ENCODE measurements around the gene SLC35E1. TPM values are rescaled to one million over a fixed set of nuclear protein-coding genes. Genes with fewer than 3 reads are reported as not detected.

The SLC35E1 gene
- total RNA-seq (10 to 100 TPM; 33.0 to 67.3 (median 58.7) TPM), polyA plus RNA-seq (10 to 100 TPM; 13.3 to 25.0 TPM), total RNA-seq (61.5 reads per million, percentile 75 among the genes with 10 or more reads in this experiment)

GRCh38 chr19:16572332-16573211 lies at the start of gene SLC35E1:
Gene SLC35E1 (minus strand): TSS chr19:16572415. CDS start chr19:16572364, 51 bp downstream.
- Mint-ChIP-seq H3K9me3 (no peaks in the 10 kb centered on the region), H3K27me3 (peaks cover 0 to 2% (median 0%) of the 10 kb centered on the region in 5 donors), H3K4me3 (peak within 1 kb of the TSS; percentile 97 to 100 (median 99)), H3K27ac (peak within 1 kb of the TSS; percentile 94 to 100 (median 99)), H3K36me3 (peaks cover 0 to 20% (median 10%) of the 10 kb centered on the region in 5 donors), H3K4me1 (peaks cover 35 to 74% (median 47%) of the 10 kb centered on the region in 7 donors)
- H3K9me3 ChIP-seq (ENCODE audit: control insufficient read depth in 2 of 3, low read length in 3 of 3): no peaks in the 10 kb centered on the region
- H3K27me3 ChIP-seq (ENCODE audit: control insufficient read depth in 2 of 2, insufficient read depth in 2 of 2, low read length in 2 of 2): no peaks in the 10 kb centered on the region
- peaks cover 0 to 50% (median 4%) of the 10 kb centered on the region in 3 experiments for H3K36me3 ChIP-seq (ENCODE audit: control insufficient read depth in 2 of 3, insufficient read depth in 3 of 3, low read length in 3 of 3)
- peak within 1 kb of the TSS; percentile 95 for H3K27ac ChIP-seq (ENCODE audit: low read depth, low read length)
- ChIA-PET CTCF (interaction anchor here (1.7 kb wide), 1 partner anchor 15 kb away, joined by 7 read pairs; no protein-coding TSS in a partner anchor), POLR2A (interaction anchor here (0.6 to 2.8 kb wide), 5 partner anchors 10 to 57 kb away, joined by 3 to 27 read pairs (median 20); partner anchors contain the start of gene CHERP)
- H3K4me1 ChIP-seq (ENCODE audit: control insufficient read depth in 2 of 2, insufficient read depth in 2 of 2, low read length in 2 of 2): peaks cover 28 to 30% of the 10 kb centered on the region in 2 donors
- H3K4me3 ChIP-seq (ENCODE audit: low read length): peak within 1 kb of the TSS; percentile 97
- intact Hi-C loops (cut with micrococcal nuclease): loop anchor here (1.0 to 2.0 kb wide), 6 partner anchors 12 to 100 kb away; partner anchors contain the start of genes CHERP (in 2 of the 2), MED26 (in 2 of the 2), SMIM7 (in 2 of the 2) and C19orf44 (in 1 of the 2)
- ATAC-seq (peak; percentile 98), DNase-seq (peak; percentile 80 to 92 (median 89))

GRCh38 chr19:16621165-16621800 lies 49.1 kb upstream of the SLC35E1 start:
- no peaks in the 10 kb centered on the region for H3K27me3 Mint-ChIP-seq
- peaks cover 12 to 18% of the 10 kb centered on the region in 2 donors for H3K4me1 ChIP-seq (ENCODE audit: control insufficient read depth in 2 of 2, insufficient read depth in 2 of 2, low read length in 2 of 2)

GRCh38 chr19:16620584-16620983 lies 48.4 kb upstream of the SLC35E1 start:
- Histone ChIP-seq H3K9me3 (ENCODE audit: control insufficient read depth in 2 of 3, low read length in 3 of 3) (no peaks in the 10 kb centered on the region), H3K4me1 (ENCODE audit: control insufficient read depth in 2 of 2, insufficient read depth in 2 of 2, low read length in 2 of 2) (peaks cover 11 to 21% of the 10 kb centered on the region in 2 donors), H3K27me3 (ENCODE audit: control insufficient read depth in 2 of 2, insufficient read depth in 2 of 2, low read length in 2 of 2) (no peaks in the 10 kb centered on the region), H3K27ac (ENCODE audit: low read depth, low read length) (no peak overlapping the region), H3K4me3 (ENCODE audit: low read length) (no peak overlapping the region), H3K36me3 (ENCODE audit: control insufficient read depth in 2 of 3, insufficient read depth in 3 of 3, low read length in 3 of 3) (peaks cover 0 to 11% (median 0%) of the 10 kb centered on the region in 3 experiments)
- no peaks in the 10 kb centered on the region for H3K9me3 Mint-ChIP-seq
- H3K4me1 Mint-ChIP-seq: peaks cover 53 to 94% (median 80%) of the 10 kb centered on the region in 7 donors
- intact Hi-C loops (cut with micrococcal nuclease): no loop called here
- DNase-seq (no peak), ATAC-seq (no peak)
- CTCF ChIA-PET: no interaction called here
- no peaks in the 10 kb centered on the region for H3K27me3 Mint-ChIP-seq
- POLR2A ChIA-PET: no interaction called here
- peak overlapping the region in 2 of 9 donors; percentile 47 to 51 for H3K27ac Mint-ChIP-seq
- H3K4me3 Mint-ChIP-seq: no peak overlapping the region
- peaks cover 0 to 5% (median 2%) of the 10 kb centered on the region in 5 donors for H3K36me3 Mint-ChIP-seq

More at GRCh38 chr19:16621165-16621800, 49.1 kb upstream of the SLC35E1 start:
- Histone ChIP-seq H3K27me3 (ENCODE audit: control insufficient read depth in 2 of 2, insufficient read depth in 2 of 2, low read length in 2 of 2) (no peaks in the 10 kb centered on the region), H3K36me3 (ENCODE audit: control insufficient read depth in 2 of 3, insufficient read depth in 3 of 3, low read length in 3 of 3) (peaks cover 0 to 16% (median 0%) of the 10 kb centered on the region in 3 experiments), H3K27ac (ENCODE audit: low read depth, low read length) (no peak overlapping the region), H3K9me3 (ENCODE audit: control insufficient read depth in 2 of 3, low read length in 3 of 3) (no peaks in the 10 kb centered on the region), H3K4me3 (ENCODE audit: low read length) (no peak overlapping the region)
- ATAC-seq: no peak
- H3K36me3 Mint-ChIP-seq: peaks cover 0 to 9% (median 5%) of the 10 kb centered on the region in 5 donors
- peak overlapping the region in 1 of 9 donors; percentile 38 for H3K27ac Mint-ChIP-seq
- intact Hi-C loops (cut with micrococcal nuclease): no loop called here
- DNase-seq: no peak
- ChIA-PET POLR2A (no interaction called here), CTCF (no interaction called here)
- H3K9me3 Mint-ChIP-seq: no peaks in the 10 kb centered on the region
- H3K4me1 Mint-ChIP-seq: peaks cover 53 to 94% (median 80%) of the 10 kb centered on the region in 7 donors
- no peak overlapping the region for H3K4me3 Mint-ChIP-seq

GRCh38 chr19:16620018-16620417 lies 47.8 kb upstream of the SLC35E1 start:
- H3K9me3 Mint-ChIP-seq: no peaks in the 10 kb centered on the region
- H3K4me1 Mint-ChIP-seq: peaks cover 52 to 94% (median 80%) of the 10 kb centered on the region in 7 donors
- intact Hi-C loops (cut with micrococcal nuclease): no loop called here
- H3K4me1 ChIP-seq (ENCODE audit: control insufficient read depth in 2 of 2, insufficient read depth in 2 of 2, low read length in 2 of 2): peaks cover 11 to 21% of the 10 kb centered on the region in 2 donors
- ChIA-PET POLR2A (interaction anchor here (0.5 kb wide), 1 partner anchor 40 kb away, joined by 4 read pairs; the partner anchor contains the start of gene SMIM7), CTCF (no interaction called here)
- H3K27ac ChIP-seq (ENCODE audit: low read depth, low read length): no peak overlapping the region
- H3K27me3 ChIP-seq (ENCODE audit: control insufficient read depth in 2 of 2, insufficient read depth in 2 of 2, low read length in 2 of 2): no peaks in the 10 kb centered on the region
- peaks cover 0 to 2% (median 0%) of the 10 kb centered on the region in 5 donors for H3K36me3 Mint-ChIP-seq
- H3K4me3 Mint-ChIP-seq: no peak overlapping the region
- DNase-seq (no peak), ATAC-seq (no peak)
- H3K4me3 ChIP-seq (ENCODE audit: low read length): no peak overlapping the region
- H3K27ac Mint-ChIP-seq: peak overlapping the region in 1 of 9 donors; percentile 51
- H3K27me3 Mint-ChIP-seq: no peaks in the 10 kb centered on the region
- H3K36me3 ChIP-seq (ENCODE audit: control insufficient read depth in 2 of 3, insufficient read depth in 3 of 3, low read length in 3 of 3): peaks cover 0 to 7% (median 0%) of the 10 kb centered on the region in 3 experiments
- no peaks in the 10 kb centered on the region for H3K9me3 ChIP-seq (ENCODE audit: control insufficient read depth in 2 of 3, low read length in 3 of 3)

- H3K4me3 Mint-ChIP-seq: no peak overlapping the region
- peaks cover 12 to 21% of the 10 kb centered on the region in 2 donors for H3K4me1 ChIP-seq (ENCODE audit: control insufficient read depth in 2 of 2, insufficient read depth in 2 of 2, low read length in 2 of 2)
- peaks cover 0 to 2% (median 0%) of the 10 kb centered on the region in 5 donors for H3K36me3 Mint-ChIP-seq
- no peak overlapping the region for H3K27ac ChIP-seq (ENCODE audit: low read depth, low read length)
- ChIA-PET POLR2A (interaction anchor here (0.5 kb wide), 1 partner anchor 40 kb away, joined by 4 read pairs; the partner anchor contains the start of gene SMIM7), CTCF (no interaction called here)
- DNase-seq (no peak), ATAC-seq (no peak)
- no peaks in the 10 kb centered on the region for H3K27me3 ChIP-seq (ENCODE audit: control insufficient read depth in 2 of 2, insufficient read depth in 2 of 2, low read length in 2 of 2)
- H3K9me3 ChIP-seq (ENCODE audit: control insufficient read depth in 2 of 3, low read length in 3 of 3): no peaks in the 10 kb centered on the region
- peak overlapping the region in 1 of 9 donors; percentile 51 for H3K27ac Mint-ChIP-seq
- no peaks in the 10 kb centered on the region for H3K27me3 Mint-ChIP-seq
- peaks cover 0 to 3% (median 0%) of the 10 kb centered on the region in 3 experiments for H3K36me3 ChIP-seq (ENCODE audit: control insufficient read depth in 2 of 3, insufficient read depth in 3 of 3, low read length in 3 of 3)
- peaks cover 56 to 94% (median 80%) of the 10 kb centered on the region in 7 donors for H3K4me1 Mint-ChIP-seq
- intact Hi-C loops (cut with micrococcal nuclease): no loop called here
- H3K4me3 ChIP-seq (ENCODE audit: low read length): no peak overlapping the region
- no peaks in the 10 kb centered on the region for H3K9me3 Mint-ChIP-seq
These were observed 47.2 kb upstream of the SLC35E1 start for GRCh38 chr19:16619457-16619856.

GRCh38 chr19:16618248-16618647 lies 46.0 kb upstream of the SLC35E1 start:
- H3K9me3 ChIP-seq (ENCODE audit: control insufficient read depth in 2 of 3, low read length in 3 of 3): no peaks in the 10 kb centered on the region
- no peak for ATAC-seq
- peaks cover 0 to 3% (median 0%) of the 10 kb centered on the region in 3 experiments for H3K36me3 ChIP-seq (ENCODE audit: control insufficient read depth in 2 of 3, insufficient read depth in 3 of 3, low read length in 3 of 3)
- Mint-ChIP-seq H3K4me1 (peaks cover 56 to 95% (median 78%) of the 10 kb centered on the region in 7 donors), H3K27me3 (no peaks in the 10 kb centered on the region), H3K9me3 (no peaks in the 10 kb centered on the region), H3K36me3 (no peaks in the 10 kb centered on the region), H3K27ac (peak overlapping the region in 3 of 9 donors; percentile 18 to 88 (median 36)), H3K4me3 (peak overlapping the region in 3 of 10 donors; percentile 4 to 28 (median 17))
- intact Hi-C loops (cut with micrococcal nuclease): no loop called here
- no peak overlapping the region for H3K4me3 ChIP-seq (ENCODE audit: low read length)
- CTCF ChIA-PET: no interaction called here
- no peak overlapping the region for H3K27ac ChIP-seq (ENCODE audit: low read depth, low read length)
- no peaks in the 10 kb centered on the region for H3K27me3 ChIP-seq (ENCODE audit: control insufficient read depth in 2 of 2, insufficient read depth in 2 of 2, low read length in 2 of 2)
- DNase-seq: no peak
- POLR2A ChIA-PET: no interaction called here
- peaks cover 12 to 21% of the 10 kb centered on the region in 2 donors for H3K4me1 ChIP-seq (ENCODE audit: control insufficient read depth in 2 of 2, insufficient read depth in 2 of 2, low read length in 2 of 2)
